Measurements from ENCODE around the gene SH3GLB1. TPM values are rescaled to one million over a fixed set of nuclear protein-coding genes. Genes with fewer than 3 reads are reported as not detected.

Gene SH3GLB1
- total and polyA plus RNA-seq, 10 of the 15 experiments (the other 5 are each of a cell fraction or from before 2014, with no cell fraction given), result 18.0 to 59.0 (median 36.5) TPM

DNA sequence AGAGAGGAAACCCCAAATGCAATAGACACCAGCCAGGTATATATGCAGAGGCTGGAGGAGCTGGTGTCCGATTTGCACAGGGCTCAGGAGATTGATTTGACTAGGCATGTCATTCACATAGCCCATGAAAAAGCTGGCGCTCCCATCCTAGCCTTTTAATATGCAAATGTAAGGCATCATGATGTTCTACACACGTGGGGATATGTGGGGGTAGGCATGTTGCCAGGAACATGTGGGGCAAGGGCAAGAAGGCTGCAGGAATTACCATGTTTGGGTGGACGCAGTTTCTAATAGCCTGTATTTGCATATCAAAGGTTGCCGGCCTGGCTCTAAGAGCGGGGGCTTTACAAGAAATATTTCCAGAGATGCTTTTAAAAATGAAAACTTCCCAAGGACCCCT lies 11.7 kb upstream of the SH3GLB1 start:
- no peaks in the 10 kb centered on the region for H3K79me2 ChIP-seq (ENCODE audit: control insufficient read depth, insufficient read depth, low read length)
- H4K20me1 ChIP-seq (ENCODE audit: control insufficient read depth, insufficient read depth), result no peaks in the 10 kb centered on the region
- ChIA-PET RAD21 (ENCODE audit: unreplicated experiment) (no interaction called here), SMC1A (ENCODE audit: uncharacterized antibody, unreplicated experiment) (no interaction called here), CTCF (no interaction called here), POLR2A (no interaction called here)
- TF ChIP-seq MYC (IDR thresholded peaks at IDR 0.05; ENCODE audit: insufficient read depth, insufficient read length, insufficient replicate concordance, low read length, severe bottlenecking) (no peak), YY1 (IDR thresholded peaks at IDR 0.05; ENCODE audit: low read depth, low read length) (no peak)
- TF ChIP-seq, protein P1, sequence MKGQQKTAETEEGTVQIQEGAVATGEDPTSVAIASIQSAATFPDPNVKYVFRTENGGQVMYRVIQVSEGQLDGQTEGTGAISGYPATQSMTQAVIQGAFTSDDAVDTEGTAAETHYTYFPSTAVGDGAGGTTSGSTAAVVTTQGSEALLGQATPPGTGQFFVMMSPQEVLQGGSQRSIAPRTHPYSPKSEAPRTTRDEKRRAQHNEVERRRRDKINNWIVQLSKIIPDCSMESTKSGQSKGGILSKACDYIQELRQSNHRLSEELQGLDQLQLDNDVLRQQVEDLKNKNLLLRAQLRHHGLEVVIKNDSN (IDR thresholded peaks at IDR 0.05; ENCODE audit: borderline replicate concordance, extremely low read length, insufficient read depth, low read depth, low read length), result no peak
- intact Hi-C loops (cut with micrococcal nuclease; ENCODE audit: unreplicated experiment), result no loop called here
- ATAC-seq, result no peak
- H3K36me3 ChIP-seq (ENCODE audit: control insufficient read depth in 2 of 2, insufficient read depth in 2 of 2, low read length in 1 of 2), result no peaks in the 10 kb centered on the region
- H3K4me3 ChIP-seq, result no peak overlapping the region
- H3K4me2 ChIP-seq (ENCODE audit: control insufficient read depth, insufficient read depth), result no peak overlapping the region
- no peak overlapping the region for H2AFZ ChIP-seq (ENCODE audit: control insufficient read depth, low read depth, low read length)
- H3K9ac ChIP-seq (ENCODE audit: control insufficient read depth, insufficient read depth, low read length), result no peak overlapping the region
- FAIRE-seq, result no peak
- no peaks in the 10 kb centered on the region for H3K4me1 ChIP-seq (ENCODE audit: control insufficient read depth, insufficient read depth, low read length)
- in situ Hi-C loops (cut with MboI), result no loop called here
- no TSS peak for BruUV-seq (replicated peaks)
- no peaks in the 10 kb centered on the region for H3K9me3 ChIP-seq (replicated peaks; ENCODE audit: control insufficient read depth, insufficient read depth, low read length)
- WGBS (ENCODE audit: insufficient coverage, insufficient replicate concordance, low lambda C conversion rate, missing lambda C conversion rate), result 47% methylated on average over 6 of the region's 6 CpGs
- no peak for DNase-seq (ENCODE audit: low read depth, low spot score)
- no peaks in the 10 kb centered on the region for H3K27me3 ChIP-seq (replicated peaks in 1 of 2; ENCODE audit: control insufficient read depth in 2 of 2, insufficient read depth in 2 of 2, low read length in 1 of 2)
- no peak overlapping the region for H3K27ac ChIP-seq (ENCODE audit: control insufficient read depth, insufficient read depth)

DNA sequence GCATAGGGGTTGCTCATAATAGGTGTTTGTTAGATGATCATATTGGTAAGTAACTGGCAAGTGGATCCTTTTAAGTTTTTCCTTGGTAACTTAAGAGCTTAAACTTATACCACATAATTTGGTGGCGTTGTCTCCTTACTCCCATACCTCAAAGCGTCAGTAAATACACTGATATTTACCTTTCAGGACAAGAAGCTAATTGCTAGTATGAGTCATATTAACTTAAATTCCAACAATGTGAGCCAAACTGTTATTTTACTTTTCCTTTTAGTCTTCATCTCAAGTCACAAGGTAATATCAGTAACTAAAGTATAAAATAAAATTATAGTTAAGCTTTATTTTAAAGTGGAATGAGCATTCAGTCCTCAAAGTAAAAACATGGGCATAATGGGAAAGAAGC lies 9.0 kb upstream of the SH3GLB1 start:
- DNase-seq (ENCODE audit: low read depth, low spot score) (no peak), ATAC-seq (no peak), FAIRE-seq (no peak)
- ChIA-PET CTCF (interaction anchor here (0.9 kb wide), 1 partner anchor 25 kb away, joined by 4 read pairs; no protein-coding TSS in a partner anchor), RAD21 (ENCODE audit: unreplicated experiment) (no interaction called here), POLR2A (interaction anchor here (0.8 kb wide), 1 partner anchor 9 kb away, joined by 3 read pairs; no protein-coding TSS in a partner anchor), SMC1A (ENCODE audit: uncharacterized antibody, unreplicated experiment) (no interaction called here)
- H3K27me3 ChIP-seq (replicated peaks in 1 of 2; ENCODE audit: control insufficient read depth in 2 of 2, insufficient read depth in 2 of 2, low read length in 1 of 2), result no peaks in the 10 kb centered on the region
- H3K9ac ChIP-seq (ENCODE audit: control insufficient read depth, insufficient read depth, low read length), result no peak overlapping the region
- TF ChIP-seq SIX5 (IDR thresholded peaks at IDR 0.05; ENCODE audit: low read depth, low read length, severe bottlenecking) (no peak), BRCA1 (IDR thresholded peaks at IDR 0.05; ENCODE audit: low read depth, low read length) (no peak), KDM1A (IDR thresholded peaks at IDR 0.05; ENCODE audit: borderline replicate concordance) (no peak), ZNF274 (IDR thresholded peaks at IDR 0.05; ENCODE audit: insufficient read depth, insufficient read length) (no peak), MYC (IDR thresholded peaks at IDR 0.05; ENCODE audit: insufficient read depth, insufficient read length, insufficient replicate concordance, low read length, severe bottlenecking) (no peak), EED (IDR thresholded peaks at IDR 0.05; ENCODE audit: low read depth) (no peak), ASH2L (IDR thresholded peaks at IDR 0.05; ENCODE audit: borderline replicate concordance, low read depth) (no peak), HDGF (IDR thresholded peaks at IDR 0.05) (no peak), NR2C2 (IDR thresholded peaks at IDR 0.05; ENCODE audit: borderline replicate concordance, control insufficient read depth, insufficient read length, low read depth) (no peak)
- TF ChIP-seq, protein P2, sequence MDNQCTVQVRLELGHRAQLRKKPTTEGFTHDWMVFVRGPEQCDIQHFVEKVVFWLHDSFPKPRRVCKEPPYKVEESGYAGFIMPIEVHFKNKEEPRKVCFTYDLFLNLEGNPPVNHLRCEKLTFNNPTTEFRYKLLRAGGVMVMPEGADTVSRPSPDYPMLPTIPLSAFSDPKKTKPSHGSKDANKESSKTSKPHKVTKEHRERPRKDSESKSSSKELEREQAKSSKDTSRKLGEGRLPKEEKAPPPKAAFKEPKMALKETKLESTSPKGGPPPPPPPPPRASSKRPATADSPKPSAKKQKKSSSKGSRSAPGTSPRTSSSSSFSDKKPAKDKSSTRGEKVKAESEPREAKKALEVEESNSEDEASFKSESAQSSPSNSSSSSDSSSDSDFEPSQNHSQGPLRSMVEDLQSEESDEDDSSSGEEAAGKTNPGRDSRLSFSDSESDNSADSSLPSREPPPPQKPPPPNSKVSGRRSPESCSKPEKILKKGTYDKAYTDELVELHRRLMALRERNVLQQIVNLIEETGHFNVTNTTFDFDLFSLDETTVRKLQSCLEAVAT (IDR thresholded peaks at IDR 0.05), result no peak
- TF ChIP-seq, protein P3, sequence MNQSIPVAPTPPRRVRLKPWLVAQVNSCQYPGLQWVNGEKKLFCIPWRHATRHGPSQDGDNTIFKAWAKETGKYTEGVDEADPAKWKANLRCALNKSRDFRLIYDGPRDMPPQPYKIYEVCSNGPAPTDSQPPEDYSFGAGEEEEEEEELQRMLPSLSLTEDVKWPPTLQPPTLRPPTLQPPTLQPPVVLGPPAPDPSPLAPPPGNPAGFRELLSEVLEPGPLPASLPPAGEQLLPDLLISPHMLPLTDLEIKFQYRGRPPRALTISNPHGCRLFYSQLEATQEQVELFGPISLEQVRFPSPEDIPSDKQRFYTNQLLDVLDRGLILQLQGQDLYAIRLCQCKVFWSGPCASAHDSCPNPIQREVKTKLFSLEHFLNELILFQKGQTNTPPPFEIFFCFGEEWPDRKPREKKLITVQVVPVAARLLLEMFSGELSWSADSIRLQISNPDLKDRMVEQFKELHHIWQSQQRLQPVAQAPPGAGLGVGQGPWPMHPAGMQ (IDR thresholded peaks at IDR 0.05; ENCODE audit: borderline replicate concordance), result no peak
- WGBS (ENCODE audit: insufficient coverage, insufficient replicate concordance, low lambda C conversion rate, missing lambda C conversion rate), result 89% methylated on average over 2 of the region's 2 CpGs
- intact Hi-C loops (cut with micrococcal nuclease; ENCODE audit: unreplicated experiment), result no loop called here
- H3K36me3 ChIP-seq (ENCODE audit: control insufficient read depth in 2 of 2, insufficient read depth in 2 of 2, low read length in 1 of 2), result no peaks in the 10 kb centered on the region
- no peaks in the 10 kb centered on the region for H3K79me2 ChIP-seq (ENCODE audit: control insufficient read depth, insufficient read depth, low read length)
- H3K9me3 ChIP-seq (replicated peaks; ENCODE audit: control insufficient read depth, insufficient read depth, low read length), result no peaks in the 10 kb centered on the region
- in situ Hi-C loops (cut with MboI), result no loop called here
- no peak overlapping the region for H3K27ac ChIP-seq (ENCODE audit: control insufficient read depth, insufficient read depth)
- H4K20me1 ChIP-seq (ENCODE audit: control insufficient read depth, insufficient read depth), result no peaks in the 10 kb centered on the region
- no peak overlapping the region for H2AFZ ChIP-seq (ENCODE audit: control insufficient read depth, low read depth, low read length)
- no peaks in the 10 kb centered on the region for H3K4me1 ChIP-seq (ENCODE audit: control insufficient read depth, insufficient read depth, low read length)
- no TSS peak for BruUV-seq (replicated peaks)
- no peak overlapping the region for H3K4me3 ChIP-seq
- H3K4me2 ChIP-seq (ENCODE audit: control insufficient read depth, insufficient read depth), result no peak overlapping the region
